Suppressor macrophage treated with lipopolysaccharide for 4 hours (primary cell): Measurements from ENCODE around the gene SMYD3.

Experiments used
- DNase-seq: peaks from one replicate; pipeline ENCODE4 v3.0.0-alpha.2; 2020

The SMYD3 gene

GRCh38 chr1:246265481-246265880 lies 241.6 kb downstream of the SMYD3 start:
- no peak for DNase-seq

GRCh38 chr1:246262281-246262680 lies 244.8 kb downstream of the SMYD3 start:
- DNase-seq: peak; percentile 11

- no peak for DNase-seq
These were observed 245.4 kb downstream of the SMYD3 start for GRCh38 chr1:246261639-246262038.

- DNase-seq: no peak
These were observed 248.8 kb downstream of the SMYD3 start for GRCh38 chr1:246258250-246258649.

GRCh38 chr1:246255773-246256172 lies 251.3 kb downstream of the SMYD3 start:
- no peak for DNase-seq

- DNase-seq: no peak
These were observed 252.2 kb downstream of the SMYD3 start for GRCh38 chr1:246254854-246255253.

DNA sequence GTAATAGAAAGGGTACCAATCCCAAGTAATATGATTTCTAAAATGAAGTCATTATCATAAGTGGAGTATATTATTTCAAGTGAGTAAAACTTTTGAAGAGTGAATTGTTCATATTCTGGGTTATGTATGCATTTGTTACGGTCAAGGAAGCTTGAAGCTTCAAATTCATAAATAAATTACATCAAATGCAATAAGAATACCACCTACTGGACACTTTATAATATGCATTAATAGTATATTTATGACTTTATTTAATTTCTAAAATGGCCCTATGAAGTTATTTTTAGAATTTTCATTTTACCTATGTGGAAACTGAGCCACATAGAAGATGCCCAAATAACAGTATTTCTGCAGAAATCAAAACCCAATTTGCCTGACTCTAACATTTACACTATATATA lies 260.6 kb downstream of the SMYD3 start:
- DNase-seq: no peak

GRCh38 chr1:246245541-246245940 lies 261.5 kb downstream of the SMYD3 start:
- no peak for DNase-seq

GRCh38 chr1:246232126-246232525 lies 275.0 kb downstream of the SMYD3 start:
- DNase-seq: no peak

DNA sequence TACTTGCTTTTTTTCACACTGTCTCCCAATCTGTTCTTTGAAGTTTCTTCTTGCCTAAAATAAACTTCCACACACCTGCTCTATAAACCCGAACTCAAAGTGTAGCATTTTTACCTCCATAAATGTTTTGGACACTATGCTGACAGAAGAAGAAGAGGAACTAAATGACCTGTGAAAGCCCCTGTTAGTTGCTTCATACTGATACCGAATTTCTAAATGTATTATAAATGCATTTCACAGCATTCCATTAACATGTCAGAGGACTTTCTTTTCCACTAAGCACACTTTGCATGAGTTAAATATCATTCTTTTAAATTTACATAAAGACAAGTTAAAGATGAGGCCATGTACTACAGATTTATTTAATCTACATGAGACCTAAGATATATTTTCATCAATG lies 281.0 kb downstream of the SMYD3 start:
- DNase-seq: peak; percentile 37

DNA sequence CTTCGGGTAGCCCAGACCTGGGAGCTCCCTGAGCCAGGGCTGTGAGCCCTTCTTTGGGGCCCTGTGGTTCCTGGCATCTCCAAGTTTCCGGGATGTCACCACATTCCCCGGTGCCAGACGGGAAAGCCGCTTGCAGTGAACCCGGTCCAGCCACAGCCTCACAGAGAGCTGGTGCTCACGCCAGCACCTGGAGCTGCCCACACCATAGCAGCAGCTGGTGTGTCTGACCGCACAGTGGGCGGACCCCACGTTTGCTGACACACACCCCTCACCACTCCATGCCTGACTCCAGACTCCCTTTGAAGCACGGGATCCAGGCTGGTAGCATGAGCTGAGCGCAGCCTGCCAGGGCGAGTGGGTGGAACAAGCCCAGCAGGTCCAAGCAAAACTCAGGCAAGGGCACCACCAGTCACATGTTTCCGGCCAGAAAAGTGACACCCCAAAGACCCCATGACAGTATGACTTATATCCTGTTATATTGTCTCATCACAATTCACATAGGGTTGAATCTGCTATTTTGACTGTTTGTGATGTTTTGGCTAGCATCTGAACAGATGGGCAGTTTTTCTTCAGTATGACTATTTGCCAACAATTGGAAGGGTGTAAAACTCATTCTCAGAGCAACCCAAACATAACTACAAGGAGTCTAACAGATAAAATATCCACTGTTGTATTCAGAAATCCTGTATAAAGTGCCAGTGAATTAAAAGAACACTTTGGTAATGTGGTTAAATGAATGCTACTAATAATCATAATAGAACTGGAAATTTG lies 285.4 kb downstream of the SMYD3 start:
- DNase-seq: no peak

- no peak for DNase-seq
These were observed 286.5 kb downstream of the SMYD3 start for GRCh38 chr1:246220495-246221065.

DNA sequence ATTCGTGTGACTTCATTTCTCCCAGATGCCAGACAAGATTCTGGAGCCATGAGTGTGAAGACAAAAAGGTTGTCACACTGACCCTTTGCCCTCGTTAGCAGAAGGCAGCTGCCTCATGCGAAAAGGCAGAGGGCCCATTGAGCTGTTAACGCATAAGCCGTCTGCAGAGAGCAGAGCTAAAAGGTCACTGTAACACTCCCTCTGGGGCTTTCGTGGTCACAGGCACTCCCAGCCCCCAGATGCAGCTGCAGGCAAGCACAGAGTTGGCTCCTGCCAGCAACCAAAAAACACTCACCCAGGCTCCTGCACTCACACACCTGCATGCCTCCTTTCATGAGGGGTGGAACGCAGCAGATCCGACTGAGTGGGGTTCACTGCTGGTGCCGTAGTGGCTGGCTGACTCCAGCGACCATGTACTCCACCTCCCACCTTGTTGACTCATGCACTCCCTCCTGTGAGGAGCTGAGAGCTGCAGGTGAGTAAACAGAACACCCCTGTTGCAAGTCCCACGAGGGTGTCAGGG lies 287.5 kb downstream of the SMYD3 start:
- DNase-seq: no peak

DNA sequence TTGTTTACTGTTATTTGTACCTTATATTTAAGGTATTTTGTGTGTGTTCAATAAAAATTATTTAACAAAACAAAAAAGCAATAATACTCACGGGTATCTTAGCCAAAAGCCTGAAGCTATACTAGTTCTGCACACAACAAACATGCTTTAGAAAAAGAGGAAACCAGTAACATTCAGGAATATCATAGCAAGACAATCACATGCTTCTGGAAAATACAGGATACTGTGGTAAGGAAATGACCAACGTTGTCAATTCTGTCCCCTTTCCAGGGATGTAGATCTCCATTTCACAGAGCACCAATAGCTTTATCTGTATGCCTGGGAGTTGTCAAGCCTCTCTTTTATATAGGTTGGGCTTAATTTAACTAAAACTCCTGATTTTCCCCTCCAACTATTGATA lies 288.4 kb downstream of the SMYD3 start:
- no peak for DNase-seq

GRCh38 chr1:246216906-246217305 lies 290.2 kb downstream of the SMYD3 start:
- no peak for DNase-seq

GRCh38 chr1:246215510-246215903 lies 291.6 kb downstream of the SMYD3 start:
- no peak for DNase-seq

DNA sequence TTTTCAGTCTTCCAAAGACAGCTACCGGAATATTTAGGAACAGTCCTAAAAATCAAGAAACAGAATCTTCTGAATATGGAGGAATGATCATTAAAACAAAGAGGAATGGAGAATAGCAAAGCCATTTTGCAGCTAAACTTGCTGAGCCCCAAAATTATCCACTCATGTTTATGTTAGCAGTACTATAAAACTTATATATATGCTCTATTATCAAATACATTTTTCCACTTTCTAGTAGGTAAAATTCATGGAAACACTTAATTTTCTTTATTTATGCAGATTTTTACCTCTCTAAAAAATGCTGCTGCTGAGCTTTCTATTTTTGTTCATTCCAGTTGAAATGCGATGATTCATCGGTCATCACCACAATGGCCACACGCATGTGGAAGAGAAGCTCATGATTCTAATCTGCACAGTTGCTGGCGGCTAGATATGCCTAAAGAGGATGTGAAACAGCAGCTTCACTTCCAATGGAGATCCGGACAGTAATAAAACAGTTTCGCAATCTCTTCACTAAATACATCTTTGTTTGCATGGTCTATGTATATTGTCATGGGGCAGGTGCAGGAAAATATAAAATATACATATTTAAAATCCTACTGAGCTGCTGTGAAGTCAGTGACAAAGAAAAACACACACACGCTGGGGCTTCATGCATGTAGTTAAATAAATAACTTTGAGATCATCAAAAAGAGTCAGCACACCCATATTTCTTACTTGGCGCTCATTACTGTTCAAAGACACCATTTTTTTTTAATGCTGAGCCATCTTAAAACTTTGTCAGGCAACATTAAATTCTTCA lies 292.2 kb downstream of the SMYD3 start:
- DNase-seq: peak; percentile 94

GRCh38 chr1:246213947-246214346 lies 293.1 kb downstream of the SMYD3 start:
- no peak for DNase-seq

GRCh38 chr1:246213502-246213901 lies 293.6 kb downstream of the SMYD3 start:
- no peak for DNase-seq

- DNase-seq: no peak
These were observed 294.0 kb downstream of the SMYD3 start for GRCh38 chr1:246213036-246213435.

GRCh38 chr1:246212013-246212412 lies 295.1 kb downstream of the SMYD3 start:
- no peak for DNase-seq

- no peak for DNase-seq
These were observed 296.3 kb downstream of the SMYD3 start for GRCh38 chr1:246210756-246211155.

DNA sequence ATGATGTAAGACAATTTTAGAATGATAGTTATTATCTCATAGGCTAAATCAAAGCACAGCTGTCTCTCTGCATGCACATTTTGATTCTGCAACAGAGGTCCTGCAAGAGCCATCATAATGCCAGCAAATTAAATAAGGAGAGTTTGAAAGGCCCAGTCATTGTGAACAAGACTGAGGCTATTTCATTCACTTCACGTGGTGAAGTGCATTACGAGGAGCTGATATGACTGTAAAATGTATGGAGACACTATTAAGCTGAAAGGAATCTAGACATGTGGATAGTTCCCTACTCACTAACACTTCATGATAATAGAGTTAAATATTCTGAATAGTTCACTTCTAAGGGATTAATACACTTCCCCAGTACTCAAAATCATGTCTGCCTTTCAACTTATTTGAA lies 299.0 kb downstream of the SMYD3 start:
- DNase-seq: no peak

DNA sequence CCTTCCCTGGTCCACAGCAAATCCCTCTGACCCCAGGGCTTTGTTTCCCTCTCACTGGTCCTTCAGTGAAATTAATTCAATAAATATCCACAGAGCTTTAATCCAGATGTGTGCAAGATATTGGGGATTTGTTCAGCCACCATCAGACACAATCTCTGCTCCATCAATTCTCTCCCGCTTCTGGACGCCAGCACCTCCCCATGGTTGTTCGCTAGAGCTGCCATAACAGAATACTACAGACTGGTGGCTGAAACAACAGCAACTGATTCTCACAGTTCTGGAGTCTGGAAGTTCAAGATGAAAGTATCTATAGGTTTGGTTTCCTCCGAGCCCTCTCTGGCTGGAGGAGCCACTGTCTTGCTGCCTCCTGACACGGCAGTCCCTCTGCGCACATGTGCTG lies 303.9 kb downstream of the SMYD3 start:
- no peak for DNase-seq
